ENCODE measurements around the gene RNF144B.
"Not testable (repeated sequence)": the region's sequence is repeated elsewhere in the genome, so short reads cannot be mapped to it uniquely, and the experiment has no call there.

The RNF144B gene

DNA sequence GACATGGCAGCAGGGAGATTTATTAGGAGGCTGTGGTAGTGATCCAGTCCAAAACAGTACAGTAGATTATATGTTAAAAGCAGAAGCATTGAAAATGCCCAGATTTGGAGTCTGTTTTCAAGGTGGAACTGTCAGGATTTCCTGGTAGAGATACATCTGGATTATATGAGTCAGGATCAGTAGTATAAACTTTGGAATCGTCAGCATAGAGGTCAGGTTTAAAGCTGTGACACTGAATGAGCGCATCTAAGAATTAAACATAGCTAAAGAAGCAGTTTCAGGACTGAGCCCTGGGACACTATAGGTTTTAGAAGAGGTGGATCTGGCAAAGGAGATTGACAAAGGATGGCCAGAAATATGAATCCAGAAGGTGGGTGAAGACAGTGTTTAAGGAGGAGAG is 60.4 kb downstream of the RNF144B start:
- no peak overlapping the region for H3K4me3 ChIP-seq (ENCODE audit: low read depth, low read length)
- no peak for DNase-seq (ENCODE audit: low read depth)
- TF ChIP-seq, protein P1, sequence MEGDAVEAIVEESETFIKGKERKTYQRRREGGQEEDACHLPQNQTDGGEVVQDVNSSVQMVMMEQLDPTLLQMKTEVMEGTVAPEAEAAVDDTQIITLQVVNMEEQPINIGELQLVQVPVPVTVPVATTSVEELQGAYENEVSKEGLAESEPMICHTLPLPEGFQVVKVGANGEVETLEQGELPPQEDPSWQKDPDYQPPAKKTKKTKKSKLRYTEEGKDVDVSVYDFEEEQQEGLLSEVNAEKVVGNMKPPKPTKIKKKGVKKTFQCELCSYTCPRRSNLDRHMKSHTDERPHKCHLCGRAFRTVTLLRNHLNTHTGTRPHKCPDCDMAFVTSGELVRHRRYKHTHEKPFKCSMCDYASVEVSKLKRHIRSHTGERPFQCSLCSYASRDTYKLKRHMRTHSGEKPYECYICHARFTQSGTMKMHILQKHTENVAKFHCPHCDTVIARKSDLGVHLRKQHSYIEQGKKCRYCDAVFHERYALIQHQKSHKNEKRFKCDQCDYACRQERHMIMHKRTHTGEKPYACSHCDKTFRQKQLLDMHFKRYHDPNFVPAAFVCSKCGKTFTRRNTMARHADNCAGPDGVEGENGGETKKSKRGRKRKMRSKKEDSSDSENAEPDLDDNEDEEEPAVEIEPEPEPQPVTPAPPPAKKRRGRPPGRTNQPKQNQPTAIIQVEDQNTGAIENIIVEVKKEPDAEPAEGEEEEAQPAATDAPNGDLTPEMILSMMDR (IDR thresholded peaks at IDR 0.05; ENCODE audit: control insufficient read depth, extremely low read depth, insufficient read depth) = no peak

DNA sequence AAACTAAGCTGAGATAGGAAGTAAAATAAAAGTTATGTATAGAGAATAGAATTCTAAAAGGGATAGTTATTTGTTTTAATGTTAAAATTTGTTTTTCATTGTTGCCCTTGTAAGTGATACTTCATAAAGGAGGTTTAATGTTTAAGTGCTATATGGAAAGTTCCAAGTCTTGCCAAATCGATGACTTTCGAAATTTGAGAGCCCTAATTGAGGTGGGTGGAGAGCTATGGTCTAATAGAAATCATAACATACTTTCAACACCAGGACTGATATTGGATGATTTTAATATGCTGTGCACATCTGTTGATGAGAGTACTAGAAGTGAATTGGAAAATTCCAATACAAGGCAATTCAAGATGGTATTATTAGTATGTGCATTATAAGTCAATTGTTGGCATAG is 64.6 kb downstream of the RNF144B start:
- TF ChIP-seq, protein P1 (IDR thresholded peaks at IDR 0.05; ENCODE audit: control insufficient read depth, extremely low read depth, insufficient read depth) = no peak
- no peak for DNase-seq (ENCODE audit: low read depth)
- H3K4me3 ChIP-seq (ENCODE audit: low read depth, low read length) = no peak overlapping the region

DNA sequence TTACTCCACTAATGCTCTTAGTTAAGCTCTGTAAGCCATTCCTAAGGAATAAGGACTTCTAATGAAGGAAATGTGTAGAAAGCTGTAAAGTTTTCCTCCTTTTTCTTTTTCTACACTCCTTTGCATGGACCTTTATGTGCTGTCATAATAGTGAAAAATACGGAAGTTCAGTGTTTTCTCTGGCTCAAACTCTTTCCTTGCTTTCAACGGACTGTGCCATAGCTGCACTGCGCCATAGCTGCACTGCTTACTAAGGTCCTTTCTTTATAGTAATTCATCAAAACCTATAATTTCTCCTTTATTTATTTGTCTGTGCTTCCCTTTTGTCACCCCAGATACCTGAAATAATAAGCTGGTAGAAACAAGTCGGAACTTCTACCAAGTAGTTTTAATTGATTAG is 67.3 kb downstream of the RNF144B start:
- DNase-seq (ENCODE audit: low read depth) = no peak
- H3K4me3 ChIP-seq (ENCODE audit: low read depth, low read length) = no peak overlapping the region
- TF ChIP-seq, protein P1 (IDR thresholded peaks at IDR 0.05; ENCODE audit: control insufficient read depth, extremely low read depth, insufficient read depth) = no peak

DNA sequence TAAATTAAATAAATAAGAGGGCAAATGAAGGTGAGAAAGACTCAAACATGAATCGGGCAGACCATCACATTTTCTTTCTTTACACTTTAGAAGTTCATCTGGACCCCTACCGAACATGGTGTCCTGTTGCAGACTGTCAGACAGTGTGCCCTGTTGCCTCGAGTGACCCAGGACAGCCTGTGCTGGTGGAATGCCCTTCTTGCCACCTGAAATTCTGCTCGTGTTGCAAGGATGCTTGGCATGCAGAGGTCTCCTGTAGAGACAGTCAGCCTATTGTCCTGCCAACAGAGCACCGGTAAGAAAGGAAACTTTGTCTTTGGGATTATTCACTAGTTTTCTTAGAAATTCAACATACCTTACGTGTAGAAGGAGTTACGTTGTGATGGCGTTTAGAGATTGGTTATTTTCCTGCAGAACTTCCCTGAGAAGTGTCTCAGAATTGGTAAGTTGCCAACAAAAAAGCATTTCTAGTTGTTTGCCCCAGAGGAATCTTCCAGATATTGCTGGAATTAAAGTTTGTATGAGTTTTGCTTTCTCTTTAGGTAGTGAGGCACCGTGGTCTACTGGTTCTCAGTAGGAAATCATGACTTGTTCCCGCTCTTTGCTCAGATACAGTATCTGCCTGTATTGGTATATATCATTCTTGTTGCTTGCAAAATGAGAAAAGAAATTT is 70.1 kb downstream of the RNF144B start:
- TF ChIP-seq, protein P1 (IDR thresholded peaks at IDR 0.05; ENCODE audit: control insufficient read depth, extremely low read depth, insufficient read depth) = no peak
- DNase-seq (ENCODE audit: low read depth) = no peak
- no peak overlapping the region for H3K4me3 ChIP-seq (ENCODE audit: low read depth, low read length)

DNA sequence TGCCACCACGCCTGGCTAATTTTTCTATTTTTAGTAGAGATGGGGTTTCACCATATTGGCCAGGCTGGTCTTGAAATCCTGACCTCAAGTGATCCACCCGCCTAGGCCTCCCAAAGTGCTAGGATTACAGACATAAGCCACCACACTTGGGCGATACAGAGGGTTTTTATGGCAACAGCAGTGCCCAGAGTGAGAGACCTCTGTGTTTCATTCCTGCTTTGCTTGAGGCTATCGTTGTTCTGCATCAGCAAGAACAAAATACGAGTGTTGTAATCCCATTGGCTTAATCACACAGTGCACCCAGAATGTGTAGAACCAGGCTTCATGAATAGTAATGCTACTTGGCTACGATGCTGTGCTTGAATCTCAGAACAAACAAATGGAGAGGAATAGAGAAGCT is 70.9 kb downstream of the RNF144B start:
- DNase-seq (ENCODE audit: low read depth); H3K4me3 ChIP-seq (ENCODE audit: low read depth, low read length): not testable (repeated sequence)

DNA sequence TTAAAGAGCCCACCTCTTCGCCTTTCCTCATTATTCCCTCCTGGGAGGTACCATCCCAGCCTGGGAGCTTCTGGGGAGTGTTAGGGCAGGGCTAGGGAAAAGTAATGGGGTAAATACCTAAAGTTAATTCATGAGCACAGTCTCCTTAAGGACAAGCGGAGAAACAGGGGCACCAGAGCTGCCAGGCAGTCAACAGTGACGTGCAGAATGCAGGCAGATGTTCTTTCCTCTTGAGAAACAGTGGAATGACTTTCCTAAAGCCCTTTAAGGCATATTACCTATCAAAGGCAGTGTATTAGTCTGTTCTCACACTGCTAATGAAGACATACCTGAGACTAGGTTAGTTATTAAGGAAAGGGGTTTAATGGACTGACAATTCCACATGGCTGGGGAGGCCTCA is 76.3 kb downstream of the RNF144B start:
- TF ChIP-seq, protein P1 (IDR thresholded peaks at IDR 0.05; ENCODE audit: control insufficient read depth, extremely low read depth, insufficient read depth) = no peak
- DNase-seq (ENCODE audit: low read depth) = no peak
- no peak overlapping the region for H3K4me3 ChIP-seq (ENCODE audit: low read depth, low read length)

DNA sequence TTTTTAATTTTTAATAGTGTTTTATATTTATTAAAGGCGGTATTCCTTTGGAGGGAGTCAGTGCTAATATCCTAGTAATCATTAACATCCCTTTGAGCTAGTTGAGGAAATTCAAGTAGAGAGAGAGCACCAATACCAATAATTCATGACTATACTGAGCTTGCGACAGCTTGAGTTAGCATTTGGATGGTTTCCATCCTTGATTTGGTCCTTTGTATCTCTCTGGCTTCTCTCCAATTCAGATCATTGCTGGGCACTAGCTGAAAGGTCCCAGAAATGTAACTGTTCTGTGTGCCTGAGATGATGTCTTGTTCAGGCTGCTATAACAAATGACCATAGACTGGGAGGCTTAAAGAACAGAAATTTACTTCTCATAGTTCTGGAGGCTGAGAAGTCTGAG is 77.0 kb downstream of the RNF144B start:
- no peak for DNase-seq (ENCODE audit: low read depth)
- H3K4me3 ChIP-seq (ENCODE audit: low read depth, low read length) = no peak overlapping the region
- TF ChIP-seq, protein P1 (IDR thresholded peaks at IDR 0.05; ENCODE audit: control insufficient read depth, extremely low read depth, insufficient read depth) = no peak
